Osteocyte (in vitro differentiated cells): ENCODE results near the gene CHL1. TPM values are rescaled to one million over a fixed set of nuclear protein-coding genes. Genes with fewer than 3 reads are reported as not detected.

Source experiments
- DNase-seq: peaks from one replicate; pipeline ENCODE4 v3.0.0; 2021; ENCODE audit warnings: mixed read lengths; ENCODE audit not compliant: unreplicated experiment; ENCODE audit errors: extremely low spot score
- H3K27ac Mint-ChIP-seq: one replicate; pipeline ENCODE4 v1.8.0; 2021; ENCODE audit warnings: mild to moderate bottlenecking, mixed read lengths; ENCODE audit not compliant: unreplicated experiment
- H3K27me3 Mint-ChIP-seq: one replicate; pipeline ENCODE4 v1.8.0; 2021; ENCODE audit warnings: mixed read lengths; ENCODE audit not compliant: unreplicated experiment
- H3K36me3 Mint-ChIP-seq: one replicate; pipeline ENCODE4 v1.8.0; 2021; ENCODE audit warnings: mixed read lengths; ENCODE audit not compliant: unreplicated experiment
- H3K4me1 Mint-ChIP-seq: one replicate; pipeline ENCODE4 v1.8.0; 2021; ENCODE audit warnings: mixed read lengths; ENCODE audit not compliant: unreplicated experiment
- H3K4me3 Mint-ChIP-seq: one replicate; pipeline ENCODE4 v1.8.0; 2021; ENCODE audit warnings: mild to moderate bottlenecking, moderate library complexity, mixed read lengths; ENCODE audit not compliant: unreplicated experiment
- H3K9me3 Mint-ChIP-seq: one replicate; pipeline ENCODE4 v1.8.0; 2021; ENCODE audit warnings: mixed read lengths; ENCODE audit not compliant: unreplicated experiment
- total RNA-seq: library from RNA; stranded (reverse); gene quantifications from 2 replicates; pipeline ENCODE4 v1.2.1, GENCODE V29; 2021
- TF ChIP-seq, protein P1 (sequence below): fragments of 200-600 bp; sonication (generic); IDR thresholded peaks from 2 replicates; pipeline ENCODE4 v1.5.0; 2021; ENCODE audit warnings: antibody characterized with exemption, mild to moderate bottlenecking, moderate library complexity

Gene CHL1
- total RNA-seq, 1 donor from 2014 or later = not detected

DNA sequence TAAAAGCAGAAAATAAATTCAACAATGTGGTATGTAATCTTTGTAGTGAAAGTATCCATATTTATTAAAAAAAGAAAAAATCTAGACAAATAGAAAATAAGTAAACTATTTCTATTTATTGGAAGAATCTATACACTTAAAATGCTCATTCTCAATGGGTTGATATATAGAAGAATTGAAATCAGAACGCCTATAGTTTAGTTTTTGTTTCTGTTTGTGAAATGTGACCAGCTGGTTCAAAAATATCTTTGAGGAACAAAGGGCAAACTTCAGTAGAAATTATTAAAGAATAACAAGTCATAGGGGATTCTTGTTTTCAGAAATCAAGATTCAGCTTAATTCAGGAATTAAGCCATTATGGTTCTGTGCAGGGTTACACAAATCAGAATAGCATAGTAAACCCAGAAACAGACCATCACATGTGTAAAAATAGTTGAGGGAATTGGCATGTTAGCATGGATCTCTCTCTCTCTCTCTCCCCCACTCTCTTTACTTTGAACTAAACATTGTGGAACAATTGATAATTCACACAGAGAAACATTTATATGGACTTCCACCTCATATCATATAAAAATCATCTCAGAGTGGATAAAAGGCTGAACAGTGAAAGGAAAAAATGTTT lies 134.0 kb downstream of the CHL1 start:
- no peaks in the 10 kb centered on the region for H3K9me3 Mint-ChIP-seq
- no peaks in the 10 kb centered on the region for H3K27me3 Mint-ChIP-seq
- H3K4me3 Mint-ChIP-seq = no peak overlapping the region
- TF ChIP-seq, protein P1, sequence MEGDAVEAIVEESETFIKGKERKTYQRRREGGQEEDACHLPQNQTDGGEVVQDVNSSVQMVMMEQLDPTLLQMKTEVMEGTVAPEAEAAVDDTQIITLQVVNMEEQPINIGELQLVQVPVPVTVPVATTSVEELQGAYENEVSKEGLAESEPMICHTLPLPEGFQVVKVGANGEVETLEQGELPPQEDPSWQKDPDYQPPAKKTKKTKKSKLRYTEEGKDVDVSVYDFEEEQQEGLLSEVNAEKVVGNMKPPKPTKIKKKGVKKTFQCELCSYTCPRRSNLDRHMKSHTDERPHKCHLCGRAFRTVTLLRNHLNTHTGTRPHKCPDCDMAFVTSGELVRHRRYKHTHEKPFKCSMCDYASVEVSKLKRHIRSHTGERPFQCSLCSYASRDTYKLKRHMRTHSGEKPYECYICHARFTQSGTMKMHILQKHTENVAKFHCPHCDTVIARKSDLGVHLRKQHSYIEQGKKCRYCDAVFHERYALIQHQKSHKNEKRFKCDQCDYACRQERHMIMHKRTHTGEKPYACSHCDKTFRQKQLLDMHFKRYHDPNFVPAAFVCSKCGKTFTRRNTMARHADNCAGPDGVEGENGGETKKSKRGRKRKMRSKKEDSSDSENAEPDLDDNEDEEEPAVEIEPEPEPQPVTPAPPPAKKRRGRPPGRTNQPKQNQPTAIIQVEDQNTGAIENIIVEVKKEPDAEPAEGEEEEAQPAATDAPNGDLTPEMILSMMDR = no peak
- no peaks in the 10 kb centered on the region for H3K4me1 Mint-ChIP-seq
- DNase-seq = no peak
- no peaks in the 10 kb centered on the region for H3K36me3 Mint-ChIP-seq
- no peak overlapping the region for H3K27ac Mint-ChIP-seq

DNA sequence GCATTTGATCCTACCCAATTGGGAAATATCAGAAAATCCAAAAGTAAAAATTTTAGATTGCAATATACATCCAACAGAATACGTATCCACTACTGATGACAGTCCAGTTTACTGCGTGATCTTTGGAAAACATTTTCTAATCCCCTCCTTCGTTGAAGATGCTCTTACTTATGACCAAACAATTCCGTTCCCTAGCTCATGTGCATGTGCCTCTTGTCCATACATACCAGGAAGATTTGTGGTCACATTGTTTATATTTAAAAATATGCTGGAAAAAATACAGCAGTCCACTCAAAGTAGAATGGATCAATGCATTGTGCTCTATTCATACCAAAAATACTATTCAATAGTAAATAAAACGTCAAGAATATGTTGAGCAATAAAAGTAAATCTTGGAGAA lies 135.3 kb downstream of the CHL1 start:
- Mint-ChIP-seq H3K27me3 (no peaks in the 10 kb centered on the region), H3K27ac (no peak overlapping the region), H3K9me3 (no peaks in the 10 kb centered on the region), H3K36me3 (no peaks in the 10 kb centered on the region), H3K4me1 (no peaks in the 10 kb centered on the region), H3K4me3 (no peak overlapping the region)
- TF ChIP-seq, protein P1 = no peak
- DNase-seq = no peak

DNA sequence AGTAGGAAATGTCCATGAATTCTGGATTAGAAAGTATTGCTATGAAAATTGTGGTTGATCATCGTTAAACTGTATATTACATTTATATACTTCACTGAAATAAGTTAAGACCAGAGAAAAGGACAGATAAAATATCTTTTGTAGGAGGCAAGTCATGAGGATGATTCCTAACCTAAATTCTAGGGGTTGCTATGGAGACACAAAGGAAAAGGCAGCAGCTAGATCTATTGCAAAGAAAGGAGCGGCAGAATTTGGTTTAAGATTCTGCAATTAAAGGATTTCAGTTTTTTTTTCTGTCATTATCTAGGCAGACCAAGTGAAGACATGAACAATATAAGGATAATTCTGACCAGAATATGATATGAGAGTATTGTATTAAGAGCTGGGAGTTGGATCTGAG lies 136.1 kb downstream of the CHL1 start:
- H3K4me3 Mint-ChIP-seq = no peak overlapping the region
- H3K36me3 Mint-ChIP-seq = no peaks in the 10 kb centered on the region
- TF ChIP-seq, protein P1 = no peak
- H3K27ac Mint-ChIP-seq = no peak overlapping the region
- DNase-seq = no peak
- no peaks in the 10 kb centered on the region for H3K4me1 Mint-ChIP-seq
- H3K27me3 Mint-ChIP-seq = no peaks in the 10 kb centered on the region
- H3K9me3 Mint-ChIP-seq = no peaks in the 10 kb centered on the region

DNA sequence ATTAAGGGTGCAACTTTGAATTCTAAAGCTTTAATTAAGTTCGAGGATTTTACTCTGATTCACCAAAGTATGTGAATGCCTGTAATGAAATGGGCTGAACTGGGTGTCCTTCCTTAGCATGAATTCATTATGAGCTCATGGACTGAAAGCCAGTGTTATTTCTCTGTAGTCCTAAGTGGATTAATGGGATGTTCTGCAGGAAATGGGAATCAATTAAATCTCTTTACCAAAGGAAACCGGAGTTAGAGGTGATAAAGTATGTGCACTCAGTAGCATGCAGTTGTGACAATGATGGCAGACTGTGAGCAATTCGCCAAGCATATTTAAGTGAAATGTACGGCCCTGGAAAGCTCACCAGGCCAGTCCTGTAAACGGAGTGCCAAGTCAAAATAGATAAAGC lies 138.7 kb downstream of the CHL1 start:
- H3K4me1 Mint-ChIP-seq = no peaks in the 10 kb centered on the region
- H3K27ac Mint-ChIP-seq = no peak overlapping the region
- DNase-seq = no peak
- H3K36me3 Mint-ChIP-seq = no peaks in the 10 kb centered on the region
- TF ChIP-seq, protein P1 = no peak
- H3K9me3 Mint-ChIP-seq = no peaks in the 10 kb centered on the region
- H3K27me3 Mint-ChIP-seq = no peaks in the 10 kb centered on the region
- no peak overlapping the region for H3K4me3 Mint-ChIP-seq

DNA sequence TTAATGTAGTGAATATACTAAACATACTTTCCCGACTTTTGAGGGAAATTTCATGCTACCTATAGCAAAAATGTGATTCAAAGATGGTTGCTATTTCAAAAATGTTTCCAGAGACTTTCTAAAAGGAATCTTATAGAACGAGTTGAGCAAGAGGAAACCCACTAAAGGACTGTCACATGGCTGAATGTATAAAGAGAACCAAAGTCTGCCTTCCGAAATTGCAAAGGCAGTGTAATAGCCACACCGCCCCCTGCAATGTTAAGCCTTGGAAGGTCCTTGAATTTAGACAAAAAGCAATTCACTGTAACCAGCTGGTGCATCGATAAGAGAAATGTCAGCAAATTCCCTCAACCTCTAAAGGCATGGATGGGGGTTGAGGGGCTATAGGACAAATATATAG lies 142.8 kb downstream of the CHL1 start:
- Mint-ChIP-seq H3K4me3 (no peak overlapping the region), H3K4me1 (no peaks in the 10 kb centered on the region), H3K27ac (no peak overlapping the region), H3K9me3 (no peaks in the 10 kb centered on the region), H3K27me3 (no peaks in the 10 kb centered on the region), H3K36me3 (no peaks in the 10 kb centered on the region)
- no peak for DNase-seq
- TF ChIP-seq, protein P1 = no peak
